HCT116 (cell line): ENCODE measurements around the gene SNAP91. TPM values are rescaled to one million over a fixed set of nuclear protein-coding genes. Genes with fewer than 3 reads are reported as not detected.

Experiments
- ATAC-seq: fragments of 200-7000 bp; cut with Tn5 transposase; 2 replicates; pipeline ENCODE4 v1.9.1; 2020; ENCODE audit warnings: mild to moderate bottlenecking, moderate library complexity
- BruUV-seq: library from RNA; stranded (reverse); fragments of 400-500 nt; replicated peaks from 2 replicates; lab custom pipeline; 2021; lab: Mats Ljungman, UMichigan
- CTCF ChIA-PET: fragments of 300-600 bp; sonication (Branson Sonifier 250); formaldehyde crosslinking; loops from one replicate; lab custom pipeline; 2021; ENCODE audit warnings: antibody characterized with exemption; lab: Charles Lee
- POLR2A ChIA-PET: fragments of 300-600, 350-600 bp; sonication (Branson Sonifier 250); formaldehyde crosslinking; loops from one replicate; lab custom pipeline; 2021; ENCODE audit warnings: antibody characterized with exemption; lab: Charles Lee
- RAD21 ChIA-PET, 2 experiments: fragments of 300-600 bp; sonication (Branson Sonifier 250); formaldehyde crosslinking; loops; one replicate each; lab custom pipeline; 2023; ENCODE audit warnings: low total read pairs in 2 of 2; ENCODE audit not compliant: uncharacterized antibody in 2 of 2, unreplicated experiment in 2 of 2, low non-redundant PET in 1 of 2; lab: Charles Lee
- DNase-seq: peaks from one replicate; pipeline ENCODE4 v3.0.0-alpha.2; 2010; ENCODE audit warnings: low read depth, low spot score
- H2AFZ ChIP-seq: fragments of 200-600 bp; shearing (Covaris generic), sonication (generic); 2 replicates; pipeline ENCODE4 v1.6.1; 2017; ENCODE audit warnings: low read depth, mixed run types, mixed read lengths, antibody characterized with exemption, low read length; ENCODE audit not compliant: poor library complexity, severe bottlenecking
- H3K27ac ChIP-seq: 2 replicates; pipeline ENCODE4 v1.5.1; 2012; ENCODE audit warnings: low read depth, low read length
- H3K27me3 ChIP-seq: fragments of 200-600 bp; sonication (generic); 2 replicates; pipeline ENCODE4 v1.6.1; 2016; ENCODE audit warnings: mixed run types, low read length, mixed read lengths; ENCODE audit not compliant: insufficient read depth
- H3K36me3 ChIP-seq, 2 experiments: fragments of 200-500 bp in 1 of 2; fragments of 200-600 bp in 1 of 2; sonication (Bioruptor generic) in 1 of 2; sonication (generic) in 1 of 2; 2 replicates each; pipeline versions ENCODE4 v1.5.1 to v1.6.1; 2014 to 2016; ENCODE audit warnings: low read length in 2 of 2, inconsistent platforms in 1 of 2, mixed read lengths in 1 of 2, mixed run types in 1 of 2; ENCODE audit not compliant: insufficient read depth in 2 of 2, control insufficient read depth in 1 of 2
- H3K4me1 ChIP-seq, 2 experiments: fragments of 200-600 bp in 1 of 2; sonication (generic) in 1 of 2; 2 replicates each; pipeline versions ENCODE4 v1.5.1 to v1.6.1; 2012 to 2017; ENCODE audit warnings: low read length in 2 of 2, inconsistent platforms in 1 of 2, mild to moderate bottlenecking in 1 of 2, mixed read lengths in 1 of 2, mixed run types in 1 of 2, moderate library complexity in 1 of 2; ENCODE audit not compliant: insufficient read depth in 2 of 2, control insufficient read depth in 1 of 2
- H3K4me2 ChIP-seq: fragments of 200-600 bp; sonication (generic); 2 replicates; pipeline ENCODE4 v1.6.1; 2017; ENCODE audit warnings: mixed run types, low read length, mixed read lengths
- H3K4me3 ChIP-seq, 2 experiments: fragments of 200-600 bp in 1 of 2; sonication (generic) in 1 of 2; replicated peaks in 1 of 2; 2 replicates each; pipeline ENCODE4 v1.5.1; 2011 to 2016; ENCODE audit warnings: low read length in 2 of 2, control low read depth in 1 of 2, low read depth in 1 of 2, mild to moderate bottlenecking in 1 of 2, mixed read lengths in 1 of 2, mixed run types in 1 of 2
- H3K79me2 ChIP-seq: fragments of 200-600 bp; sonication (generic); 2 replicates; pipeline ENCODE4 v1.6.1; 2017; ENCODE audit warnings: mild to moderate bottlenecking, mixed run types, low read length, moderate library complexity, mixed read lengths; ENCODE audit not compliant: insufficient read depth
- H3K9ac ChIP-seq: fragments of 200-600 bp; sonication (generic); 2 replicates; pipeline ENCODE4 v1.6.1; 2016; ENCODE audit warnings: low read length, mixed read lengths
- H3K9me2 ChIP-seq: fragments of 200-600 bp; sonication (generic), shearing (Covaris generic); 2 replicates; pipeline ENCODE4 v1.6.1; 2017; ENCODE audit warnings: mixed run types, mild to moderate bottlenecking, moderate library complexity; ENCODE audit not compliant: insufficient read depth
- H3K9me3 ChIP-seq, 2 experiments: fragments of 200-500 bp in 1 of 2; fragments of 200-600 bp in 1 of 2; sonication (Bioruptor generic) in 1 of 2; sonication (generic) in 1 of 2; 2 replicates each; pipeline ENCODE4 v1.6.1; 2014 to 2017; ENCODE audit warnings: low read length in 2 of 2, mixed read lengths in 2 of 2, inconsistent platforms in 1 of 2, low read depth in 1 of 2, mild to moderate bottlenecking in 1 of 2, mixed run types in 1 of 2, moderate library complexity in 1 of 2; ENCODE audit not compliant: control insufficient read depth in 1 of 2, insufficient read depth in 1 of 2
- H4K20me1 ChIP-seq: fragments of 200-600 bp; sonication (generic), shearing (Covaris generic); 2 replicates; pipeline ENCODE4 v1.6.1; 2017; ENCODE audit warnings: mixed run types, mild to moderate bottlenecking, moderate library complexity; ENCODE audit not compliant: insufficient read depth
- CBX3 ChIP-seq: IDR thresholded peaks from 2 replicates; pipeline ENCODE4 v1.6.1; 2012; ENCODE audit warnings: low read depth
- CEBPB ChIP-seq: IDR thresholded peaks from 2 replicates; pipeline ENCODE4 v1.6.1; 2012; ENCODE audit warnings: low read depth
- EGR1 ChIP-seq: IDR thresholded peaks from 2 replicates; pipeline ENCODE4 v1.6.1; 2012; ENCODE audit warnings: low read depth
- ELF1 ChIP-seq: IDR thresholded peaks from 2 replicates; pipeline ENCODE4 v1.6.1; 2012; ENCODE audit warnings: low read depth, borderline replicate concordance
- EZH2phosphoT487 ChIP-seq: fragments of 200-600 bp; IDR thresholded peaks from 2 replicates; pipeline ENCODE4 v1.6.1; 2018; ENCODE audit warnings: antibody characterized with exemption, borderline replicate concordance
- FOSL1 ChIP-seq: IDR thresholded peaks from 2 replicates; pipeline ENCODE4 v1.6.1; 2012; ENCODE audit warnings: low read depth
- JUND ChIP-seq: IDR thresholded peaks from 2 replicates; pipeline ENCODE4 v1.6.1; 2012
- RAD21 ChIP-seq: IDR thresholded peaks from 2 replicates; pipeline ENCODE4 v1.6.1; 2012; ENCODE audit warnings: low read depth, mild to moderate bottlenecking
- SIN3A ChIP-seq: IDR thresholded peaks from 2 replicates; pipeline ENCODE4 v1.6.1; 2012; ENCODE audit warnings: low read depth
- SP1 ChIP-seq: IDR thresholded peaks from 2 replicates; pipeline ENCODE4 v1.6.1; 2012; ENCODE audit warnings: low read depth
- SRF ChIP-seq: IDR thresholded peaks from 2 replicates; pipeline ENCODE4 v1.6.1; 2012; ENCODE audit warnings: low read depth
- TCF7L2 ChIP-seq: IDR thresholded peaks from 2 replicates; pipeline ENCODE4 v1.7.0; 2011; ENCODE audit warnings: borderline replicate concordance, inconsistent platforms; ENCODE audit not compliant: insufficient read depth, insufficient read length; ENCODE audit errors: extremely low read depth
- YY1 ChIP-seq: IDR thresholded peaks from 2 replicates; pipeline ENCODE4 v1.6.1; 2011; ENCODE audit warnings: low read length, low read depth, moderate library complexity, mild to moderate bottlenecking; ENCODE audit not compliant: insufficient replicate concordance; ENCODE audit errors: extremely low read depth
- ZFX ChIP-seq: fragments of 450-650 bp; IDR thresholded peaks from 2 replicates; pipeline ENCODE4 v1.6.1; 2017
- ZNF274 ChIP-seq: fragments of 200-500 bp; sonication (Bioruptor generic); IDR thresholded peaks from 2 replicates; pipeline ENCODE4 v1.6.1; 2014; ENCODE audit warnings: mild to moderate bottlenecking, low read depth, low read length, inconsistent platforms
- intact Hi-C: fragments of 100-400 bp; cut with micrococcal nuclease; formaldehyde crosslinking; loops from 2 replicates; pipeline ENCODE4 v1.10.0; 2022
- total RNA-seq: library from RNA; stranded (reverse); gene quantifications from one replicate; pipeline ENCODE4 v1.2.1, GENCODE V29; 2021; ENCODE audit not compliant: unreplicated experiment
- TF ChIP-seq, protein P1 (sequence below): IDR thresholded peaks from 2 replicates; pipeline ENCODE4 v1.6.1; 2011; ENCODE audit warnings: mild to moderate bottlenecking, low read length, moderate library complexity; ENCODE audit not compliant: insufficient replicate concordance; ENCODE audit errors: extremely low read depth
- TF ChIP-seq, protein P2 (sequence below): IDR thresholded peaks from 2 replicates; pipeline ENCODE4 v1.6.1; 2012
- TF ChIP-seq, protein P3 (sequence below): IDR thresholded peaks from 2 replicates; pipeline ENCODE4 v1.6.1; 2012; ENCODE audit warnings: low read depth

The SNAP91 gene
- total RNA-seq, 1 experiment from 2014 or later, result not detected

DNA sequence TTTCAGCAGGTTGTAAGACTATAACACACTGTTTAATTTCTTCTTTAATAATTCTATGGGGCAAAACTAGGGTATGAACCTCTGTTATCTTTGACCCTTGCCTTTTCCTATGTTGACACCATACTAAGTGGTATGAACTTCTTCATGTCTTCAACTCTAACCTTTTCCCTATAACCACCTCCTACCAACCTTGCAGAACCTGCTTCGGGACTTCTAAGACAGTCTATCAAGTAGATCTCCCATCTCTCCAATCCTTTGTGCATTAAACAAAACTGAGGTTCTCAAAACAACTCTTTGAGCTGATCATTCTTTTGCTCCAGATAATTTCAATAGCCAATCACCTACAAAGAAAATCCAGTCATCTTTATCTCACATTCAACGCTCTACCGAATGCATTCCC is 23.4 kb downstream of the SNAP91 start:
- no peak for ATAC-seq
- Histone ChIP-seq H3K9me2 (no peaks in the 10 kb centered on the region), H3K79me2 (no peaks in the 10 kb centered on the region), H3K9me3 (no peaks in the 10 kb centered on the region), H4K20me1 (no peaks in the 10 kb centered on the region)
- no peak for TF ChIP-seq ZFX
- TF ChIP-seq, all 23 proteins: peak for 0
- Histone ChIP-seq H2AFZ (no peak overlapping the region), H3K36me3 (no peaks in the 10 kb centered on the region), H3K9ac (no peak overlapping the region), H3K4me3 (no peak overlapping the region), H3K4me1 (no peaks in the 10 kb centered on the region), H3K27ac (no peak overlapping the region), H3K4me2 (no peak overlapping the region), H3K27me3 (no peaks in the 10 kb centered on the region)
- ChIA-PET CTCF (no interaction called here), RAD21 (no interaction called here), POLR2A (no interaction called here)
- no TSS peak for BruUV-seq
- no peak for DNase-seq
- intact Hi-C loops, result no loop called here

DNA sequence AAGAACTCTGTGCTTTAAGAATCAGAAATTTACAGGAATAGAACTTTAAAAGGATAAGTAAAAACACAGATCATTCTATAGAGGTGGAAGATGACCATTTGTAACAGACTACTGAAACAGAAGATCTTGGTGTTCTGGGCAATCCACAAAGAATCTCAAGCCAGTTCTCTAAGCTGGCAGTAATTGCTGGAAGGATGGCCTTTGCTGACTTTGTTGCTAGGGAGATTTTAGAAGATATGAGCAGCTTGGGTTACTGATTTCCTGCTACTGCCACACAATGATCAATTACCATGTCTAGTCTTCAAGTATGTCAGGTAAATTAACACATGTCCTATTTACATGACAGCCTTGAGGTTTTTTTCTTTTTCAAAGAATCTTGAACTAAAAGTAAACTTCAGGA is 31.1 kb downstream of the SNAP91 start:
- H3K9ac ChIP-seq, result no peak overlapping the region
- no peak overlapping the region for H3K27ac ChIP-seq
- no peaks in the 10 kb centered on the region for H3K79me2 ChIP-seq
- RAD21 ChIA-PET, result no interaction called here
- no peak overlapping the region for H2AFZ ChIP-seq
- no peaks in the 10 kb centered on the region for H3K36me3 ChIP-seq
- H3K4me1 ChIP-seq, result no peaks in the 10 kb centered on the region
- BruUV-seq, result no TSS peak
- intact Hi-C loops, result no loop called here
- H3K9me2 ChIP-seq, result no peaks in the 10 kb centered on the region
- no peaks in the 10 kb centered on the region for H4K20me1 ChIP-seq
- no peak overlapping the region for H3K4me3 ChIP-seq
- no peaks in the 10 kb centered on the region for H3K27me3 ChIP-seq
- CTCF ChIA-PET, result no interaction called here
- H3K4me2 ChIP-seq, result no peak overlapping the region
- ATAC-seq (no peak), DNase-seq (no peak)
- POLR2A ChIA-PET, result no interaction called here
- H3K9me3 ChIP-seq, result no peaks in the 10 kb centered on the region
- TF ChIP-seq JUND, result no peak
- TF ChIP-seq, protein P1, sequence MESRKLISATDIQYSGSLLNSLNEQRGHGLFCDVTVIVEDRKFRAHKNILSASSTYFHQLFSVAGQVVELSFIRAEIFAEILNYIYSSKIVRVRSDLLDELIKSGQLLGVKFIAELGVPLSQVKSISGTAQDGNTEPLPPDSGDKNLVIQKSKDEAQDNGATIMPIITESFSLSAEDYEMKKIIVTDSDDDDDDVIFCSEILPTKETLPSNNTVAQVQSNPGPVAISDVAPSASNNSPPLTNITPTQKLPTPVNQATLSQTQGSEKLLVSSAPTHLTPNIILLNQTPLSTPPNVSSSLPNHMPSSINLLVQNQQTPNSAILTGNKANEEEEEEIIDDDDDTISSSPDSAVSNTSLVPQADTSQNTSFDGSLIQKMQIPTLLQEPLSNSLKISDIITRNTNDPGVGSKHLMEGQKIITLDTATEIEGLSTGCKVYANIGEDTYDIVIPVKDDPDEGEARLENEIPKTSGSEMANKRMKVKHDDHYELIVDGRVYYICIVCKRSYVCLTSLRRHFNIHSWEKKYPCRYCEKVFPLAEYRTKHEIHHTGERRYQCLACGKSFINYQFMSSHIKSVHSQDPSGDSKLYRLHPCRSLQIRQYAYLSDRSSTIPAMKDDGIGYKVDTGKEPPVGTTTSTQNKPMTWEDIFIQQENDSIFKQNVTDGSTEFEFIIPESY, result no peak
- no peak for TF ChIP-seq ELF1
- TF ChIP-seq, protein P2, sequence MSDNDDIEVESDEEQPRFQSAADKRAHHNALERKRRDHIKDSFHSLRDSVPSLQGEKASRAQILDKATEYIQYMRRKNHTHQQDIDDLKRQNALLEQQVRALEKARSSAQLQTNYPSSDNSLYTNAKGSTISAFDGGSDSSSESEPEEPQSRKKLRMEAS, result no peak
- TF ChIP-seq EZH2phosphoT487, result no peak
- no peak for TF ChIP-seq ZNF274
- TF ChIP-seq, protein P3, sequence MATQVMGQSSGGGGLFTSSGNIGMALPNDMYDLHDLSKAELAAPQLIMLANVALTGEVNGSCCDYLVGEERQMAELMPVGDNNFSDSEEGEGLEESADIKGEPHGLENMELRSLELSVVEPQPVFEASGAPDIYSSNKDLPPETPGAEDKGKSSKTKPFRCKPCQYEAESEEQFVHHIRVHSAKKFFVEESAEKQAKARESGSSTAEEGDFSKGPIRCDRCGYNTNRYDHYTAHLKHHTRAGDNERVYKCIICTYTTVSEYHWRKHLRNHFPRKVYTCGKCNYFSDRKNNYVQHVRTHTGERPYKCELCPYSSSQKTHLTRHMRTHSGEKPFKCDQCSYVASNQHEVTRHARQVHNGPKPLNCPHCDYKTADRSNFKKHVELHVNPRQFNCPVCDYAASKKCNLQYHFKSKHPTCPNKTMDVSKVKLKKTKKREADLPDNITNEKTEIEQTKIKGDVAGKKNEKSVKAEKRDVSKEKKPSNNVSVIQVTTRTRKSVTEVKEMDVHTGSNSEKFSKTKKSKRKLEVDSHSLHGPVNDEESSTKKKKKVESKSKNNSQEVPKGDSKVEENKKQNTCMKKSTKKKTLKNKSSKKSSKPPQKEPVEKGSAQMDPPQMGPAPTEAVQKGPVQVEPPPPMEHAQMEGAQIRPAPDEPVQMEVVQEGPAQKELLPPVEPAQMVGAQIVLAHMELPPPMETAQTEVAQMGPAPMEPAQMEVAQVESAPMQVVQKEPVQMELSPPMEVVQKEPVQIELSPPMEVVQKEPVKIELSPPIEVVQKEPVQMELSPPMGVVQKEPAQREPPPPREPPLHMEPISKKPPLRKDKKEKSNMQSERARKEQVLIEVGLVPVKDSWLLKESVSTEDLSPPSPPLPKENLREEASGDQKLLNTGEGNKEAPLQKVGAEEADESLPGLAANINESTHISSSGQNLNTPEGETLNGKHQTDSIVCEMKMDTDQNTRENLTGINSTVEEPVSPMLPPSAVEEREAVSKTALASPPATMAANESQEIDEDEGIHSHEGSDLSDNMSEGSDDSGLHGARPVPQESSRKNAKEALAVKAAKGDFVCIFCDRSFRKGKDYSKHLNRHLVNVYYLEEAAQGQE, result no peak
- no peak for TF ChIP-seq CEBPB
- no peak for TF ChIP-seq SP1
- no peak for TF ChIP-seq FOSL1
- TF ChIP-seq TCF7L2, result no peak
- TF ChIP-seq CBX3, result no peak
- TF ChIP-seq ZFX, result no peak
- no peak for TF ChIP-seq RAD21
- TF ChIP-seq SRF, result no peak
- TF ChIP-seq YY1, result no peak
- no peak for TF ChIP-seq EGR1
- TF ChIP-seq SIN3A, result no peak
